DMS79 treated with DMSO at 0.1 percent for 48 hours (cell line): ENCODE data around the gene SSC5D.
"Not testable (repeated sequence)": the region's sequence is repeated elsewhere in the genome, so short reads cannot be mapped to it uniquely, and the experiment has no call there.

Experiments used
- DNase-seq: peaks from one replicate; lab custom pipeline; 2025; lab: John Stamatoyannopoulos, UW

SSC5D gene

GRCh38 chr19:55487924-55488687 is at the start of gene SSC5D:
SSC5D (plus strand) TSS chr19:55488436; CDS start chr19:55488590, 154 bp downstream.
- no peak for DNase-seq

GRCh38 chr19:55439052-55439451 is 49.2 kb upstream of the SSC5D start:
- no peak for DNase-seq

GRCh38 chr19:55440411-55441105 is 47.7 kb upstream of the SSC5D start:
- no peak for DNase-seq

GRCh38 chr19:55441319-55441691 is 46.9 kb upstream of the SSC5D start:
- DNase-seq: no peak

GRCh38 chr19:55441692-55442321 is 46.4 kb upstream of the SSC5D start:
- DNase-seq: peak; percentile 74

GRCh38 chr19:55442372-55442961 is 45.8 kb upstream of the SSC5D start:
- peak; percentile 39 for DNase-seq

DNA sequence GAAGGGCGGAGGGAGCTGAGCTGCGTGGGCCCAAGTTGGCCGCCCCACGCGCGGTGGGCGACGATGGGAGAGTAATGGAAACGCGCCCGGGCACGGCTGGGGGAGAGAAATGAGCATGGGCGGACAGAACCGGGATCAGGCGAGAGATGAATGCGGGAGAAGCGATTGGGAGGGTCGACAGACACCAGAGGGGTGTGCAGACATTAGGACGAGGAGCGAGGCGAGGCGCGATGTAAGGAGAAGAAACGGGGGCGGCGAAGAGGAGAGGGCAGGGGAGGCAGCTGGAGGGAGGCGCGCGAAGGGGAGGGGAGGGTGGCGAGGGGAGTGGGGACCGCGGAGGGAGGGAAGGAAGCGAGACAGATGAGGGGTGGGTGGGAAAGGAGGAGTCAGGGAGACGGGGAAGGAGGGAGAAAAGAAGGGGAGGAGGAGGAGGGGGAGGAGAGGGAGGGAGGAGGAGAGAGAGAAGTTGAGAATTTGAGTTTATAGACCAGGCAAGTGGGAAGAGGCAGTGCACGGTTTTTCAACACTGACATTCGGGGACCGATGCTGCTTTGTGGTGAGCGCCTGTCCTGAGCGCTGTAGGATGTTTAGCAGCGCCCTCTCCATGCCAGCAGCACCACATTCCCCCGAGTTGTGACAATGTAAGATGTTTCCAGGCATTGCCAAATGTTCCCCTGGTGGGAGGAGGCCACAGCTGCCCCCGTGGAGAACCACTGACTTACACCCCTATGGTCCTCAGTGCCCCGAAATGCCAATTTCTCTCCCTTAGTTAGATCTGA is 45.0 kb upstream of the SSC5D start, which contains the start of gene SHISA7:
TSS of gene SHISA7 (minus strand) at position 256 of the 779 bp plus-strand sequence. CDS start 437 bp downstream, outside the sequence.
- peak; percentile 75 for DNase-seq

- DNase-seq: no peak
Observed at GRCh38 chr19:55443824-55444480, 44.3 kb upstream of the SSC5D start.

DNA sequence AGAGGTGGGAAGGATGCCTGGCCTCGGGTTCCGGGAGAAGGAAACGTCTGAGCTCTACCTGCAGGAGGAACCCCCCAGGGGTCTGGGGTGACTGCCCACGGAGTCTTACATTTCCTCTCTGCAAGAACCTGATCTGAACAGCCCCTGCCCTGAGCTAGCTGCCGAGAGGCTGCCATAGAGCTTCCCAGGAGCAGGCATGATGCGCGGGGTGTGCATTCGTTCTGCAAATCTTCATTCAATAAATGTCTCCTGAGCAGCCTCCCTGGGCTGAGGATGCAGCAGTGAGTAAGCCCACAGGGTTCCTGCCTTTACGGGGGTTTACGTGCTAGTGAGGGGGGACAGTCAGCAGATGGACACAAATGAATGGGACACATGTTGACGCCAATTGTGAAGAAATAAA is 43.6 kb upstream of the SSC5D start:
- no peak for DNase-seq

DNA sequence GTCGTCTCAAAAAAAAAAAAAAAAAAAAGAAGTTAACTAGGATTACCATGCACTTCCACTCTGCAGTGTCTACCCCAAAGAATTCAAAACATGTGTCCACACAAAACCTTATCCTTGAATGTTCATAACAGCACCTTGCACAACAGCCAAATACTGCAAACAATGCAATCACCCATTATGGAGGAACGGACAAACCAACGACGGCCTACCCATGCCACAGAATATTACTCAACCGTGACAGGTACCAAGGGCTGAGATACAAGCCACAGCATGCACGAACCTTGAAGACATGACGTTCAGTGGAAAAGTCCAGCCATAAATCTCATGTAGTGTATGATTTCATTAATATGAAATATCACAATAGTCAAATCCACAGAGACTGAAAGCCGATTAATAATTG is 42.2 kb upstream of the SSC5D start:
- peak; percentile 66 for DNase-seq

DNA sequence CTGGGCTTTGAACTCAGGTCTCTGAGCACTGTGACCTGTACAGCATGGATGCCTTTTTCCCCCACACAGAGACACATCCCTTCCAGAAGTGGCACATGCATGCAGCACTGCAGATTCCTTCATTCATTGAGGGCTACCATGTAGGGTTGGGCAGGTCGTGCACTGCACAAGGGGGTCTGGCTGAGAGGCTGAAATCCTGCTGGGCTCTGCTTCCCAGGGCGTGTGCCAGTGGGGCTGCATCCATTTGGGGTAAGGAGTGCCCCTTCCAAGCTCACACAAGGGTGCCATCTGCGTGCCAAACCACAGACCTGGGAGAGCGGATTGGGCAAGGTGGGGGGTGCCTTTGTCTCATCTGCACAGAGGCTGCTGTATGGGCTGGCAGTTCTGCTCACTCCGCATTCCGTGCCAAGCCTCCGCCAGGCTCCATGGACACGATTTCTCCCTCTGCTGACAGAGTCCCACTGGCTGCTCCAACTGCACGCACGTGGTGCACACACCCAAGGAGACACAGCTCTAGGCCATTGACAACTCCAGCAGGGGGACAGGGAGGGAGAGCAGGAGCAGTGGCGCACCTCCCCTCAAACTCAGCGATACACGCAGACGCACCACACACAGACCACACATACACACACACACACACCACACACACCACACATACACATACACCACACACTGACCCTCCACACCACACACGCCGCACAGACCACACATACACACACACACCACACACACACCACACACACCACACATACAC is 40.6 kb upstream of the SSC5D start:
- peak; percentile 86 for DNase-seq

DNA sequence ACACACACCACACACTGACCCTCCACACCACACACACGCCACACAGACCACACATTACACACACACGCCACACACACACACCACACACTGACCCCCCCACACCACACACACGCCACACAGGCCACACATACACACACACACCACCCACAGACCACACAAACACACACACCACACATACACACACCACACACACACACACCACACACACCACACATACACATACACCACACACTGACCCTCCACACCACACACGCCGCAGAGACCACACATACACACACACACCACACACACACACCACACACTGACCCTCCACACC is 40.1 kb upstream of the SSC5D start:
- not testable (repeated sequence) for DNase-seq

- no peak for DNase-seq
Observed at GRCh38 chr19:55449469-55449868, 38.8 kb upstream of the SSC5D start.

- DNase-seq: no peak
Observed at GRCh38 chr19:55451163-55451964, 36.9 kb upstream of the SSC5D start.

GRCh38 chr19:55451965-55452748 is 36.1 kb upstream of the SSC5D start:
- no peak for DNase-seq

GRCh38 chr19:55452749-55453346 is 35.4 kb upstream of the SSC5D start:
- DNase-seq: peak; percentile 76

DNA sequence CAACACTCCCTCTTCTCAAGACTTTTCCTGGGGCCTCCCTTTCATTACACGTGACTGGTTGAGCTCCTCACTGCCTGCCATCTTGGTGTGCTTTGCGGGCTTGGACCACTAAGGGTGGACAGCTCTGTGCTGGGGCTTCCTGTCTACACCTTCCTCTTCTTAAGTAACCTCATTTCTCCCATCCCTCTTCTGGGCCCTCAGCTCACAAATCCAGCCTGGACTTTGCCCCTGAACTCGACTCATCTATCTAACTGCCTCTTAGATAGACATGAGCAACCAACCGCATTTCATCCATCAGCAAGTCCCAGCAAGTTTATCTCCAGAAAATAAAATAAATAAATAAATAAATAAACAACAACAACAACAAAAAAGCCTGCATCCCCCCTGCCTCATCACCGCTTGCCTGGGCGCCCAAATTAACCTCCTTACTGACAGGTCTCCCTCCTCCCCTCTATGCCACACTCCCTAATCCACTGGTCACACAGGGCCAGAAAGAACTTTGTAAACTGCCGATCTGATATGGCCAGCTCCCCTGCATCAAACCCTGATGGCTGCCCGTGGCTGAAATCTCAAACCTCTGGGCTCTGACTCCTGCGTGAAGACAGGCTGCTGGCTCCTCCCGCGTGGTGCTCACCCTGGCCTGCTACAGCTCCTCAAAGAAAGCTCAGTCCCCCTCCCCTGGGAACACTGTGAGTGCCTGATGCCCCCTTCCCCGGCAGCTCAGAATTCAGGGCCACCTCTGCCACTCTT is 34.5 kb upstream of the SSC5D start:
- DNase-seq: no peak

GRCh38 chr19:55454787-55455243 is 33.4 kb upstream of the SSC5D start:
- DNase-seq: no peak
